ENCODE data around the gene SCAF4. TPM values are rescaled to one million over a fixed set of nuclear protein-coding genes. Genes with fewer than 3 reads are reported as not detected.

Gene SCAF4
- total and polyA plus RNA-seq, 2 donors (not counting 1 experiment from before 2014, with no cell fraction given) = 42.3 to 110 TPM

DNA sequence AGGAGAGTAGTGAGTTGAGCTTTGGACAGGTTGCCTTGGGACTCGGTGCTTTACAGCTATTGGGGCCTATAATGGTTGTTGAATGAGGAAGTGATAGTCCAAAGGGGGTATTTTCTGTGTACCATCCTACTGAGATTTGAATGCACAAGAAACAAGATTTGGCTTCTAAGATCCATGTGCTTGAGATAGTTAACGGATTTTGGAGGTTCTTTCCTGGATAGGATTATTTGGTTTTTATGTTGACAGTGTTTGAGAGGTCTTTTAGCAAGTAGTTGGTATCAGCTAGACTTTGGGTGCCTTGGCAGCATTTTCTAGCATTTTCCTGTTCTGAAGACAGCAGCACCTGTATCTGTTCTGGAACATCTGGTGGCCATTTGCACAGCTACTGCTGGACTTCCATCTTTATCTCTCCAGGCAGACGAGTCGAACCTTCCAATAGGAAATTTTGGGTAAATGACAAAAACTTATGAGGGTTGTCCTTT lies 3.6 kb upstream of the SCAF4 start:
- Histone ChIP-seq H3K4me3 (ENCODE audit: control extremely low read depth in 1 of 5, extremely low read depth in 1 of 5, insufficient read depth in 1 of 5, low read depth in 2 of 5, low read length in 4 of 5) (no peak overlapping the region), H3K4me2 (replicated peaks; ENCODE audit: low read depth, low read length, poor library complexity, severe bottlenecking) (peak overlapping the region; percentile 52), H3K36me3 (replicated peaks in 1 of 2; ENCODE audit: control extremely low read depth in 1 of 2, control insufficient read depth in 1 of 2, extremely low read depth in 1 of 2, insufficient read depth in 2 of 2, low read length in 1 of 2) (no peaks in the 10 kb centered on the region), H4K20me1 (ENCODE audit: control insufficient read depth, insufficient read depth, low read length, poor library complexity, severe bottlenecking) (peaks cover 10% of the 10 kb centered on the region), H3K4me1 (ENCODE audit: control insufficient read depth in 2 of 2, insufficient read depth in 2 of 2, low read length in 2 of 2) (peaks cover 43 to 45% of the 10 kb centered on the region in 2 donors), H3K9ac (ENCODE audit: low read length) (no peak overlapping the region), H2AFZ (ENCODE audit: insufficient read depth, low read depth, low read length, poor library complexity, severe bottlenecking) (peak overlapping the region; percentile 57), H3K9me3 (ENCODE audit: control extremely low read depth in 1 of 3, control insufficient read depth in 2 of 3, insufficient read depth in 1 of 3, low read length in 2 of 3) (no peaks in the 10 kb centered on the region), H3K27me3 (replicated peaks in 1 of 4; ENCODE audit: control extremely low read depth in 1 of 4, control insufficient read depth in 3 of 4, insufficient read depth in 4 of 4, low read length in 3 of 4) (no peaks in the 10 kb centered on the region), H3K27ac (ENCODE audit: low read length in 2 of 2) (peak overlapping the region; percentile 22 to 58), H3K79me2 (ENCODE audit: control insufficient read depth, insufficient read depth, low read length) (peaks cover 40% of the 10 kb centered on the region)
- TF ChIP-seq, protein P1, sequence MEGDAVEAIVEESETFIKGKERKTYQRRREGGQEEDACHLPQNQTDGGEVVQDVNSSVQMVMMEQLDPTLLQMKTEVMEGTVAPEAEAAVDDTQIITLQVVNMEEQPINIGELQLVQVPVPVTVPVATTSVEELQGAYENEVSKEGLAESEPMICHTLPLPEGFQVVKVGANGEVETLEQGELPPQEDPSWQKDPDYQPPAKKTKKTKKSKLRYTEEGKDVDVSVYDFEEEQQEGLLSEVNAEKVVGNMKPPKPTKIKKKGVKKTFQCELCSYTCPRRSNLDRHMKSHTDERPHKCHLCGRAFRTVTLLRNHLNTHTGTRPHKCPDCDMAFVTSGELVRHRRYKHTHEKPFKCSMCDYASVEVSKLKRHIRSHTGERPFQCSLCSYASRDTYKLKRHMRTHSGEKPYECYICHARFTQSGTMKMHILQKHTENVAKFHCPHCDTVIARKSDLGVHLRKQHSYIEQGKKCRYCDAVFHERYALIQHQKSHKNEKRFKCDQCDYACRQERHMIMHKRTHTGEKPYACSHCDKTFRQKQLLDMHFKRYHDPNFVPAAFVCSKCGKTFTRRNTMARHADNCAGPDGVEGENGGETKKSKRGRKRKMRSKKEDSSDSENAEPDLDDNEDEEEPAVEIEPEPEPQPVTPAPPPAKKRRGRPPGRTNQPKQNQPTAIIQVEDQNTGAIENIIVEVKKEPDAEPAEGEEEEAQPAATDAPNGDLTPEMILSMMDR (IDR thresholded peaks at IDR 0.05) = no peak
- Mint-ChIP-seq H3K9me3 (ENCODE audit: insufficient read depth) (no peaks in the 10 kb centered on the region), H3K27ac (peak overlapping the region; percentile 90), H3K4me3 (peak overlapping the region; percentile 68), H3K4me1 (peaks cover 29% of the 10 kb centered on the region), H3K27me3 (no peaks in the 10 kb centered on the region)
- DNase-seq (peak; percentile 62), ATAC-seq (ENCODE audit: low read depth) (no peak)
- intact Hi-C loops (cut with micrococcal nuclease) = no loop called here
- ChIA-PET POLR2A (interaction anchor here (0.6 kb wide), 1 partner anchor 18 kb away, joined by 4 read pairs; no protein-coding TSS in a partner anchor), CTCF (interaction anchor here (0.6 to 1.3 kb wide), 3 partner anchors 34 to 45 kb away, joined by 4 to 9 read pairs (median 5); no protein-coding TSS in a partner anchor)
- WGBS (ENCODE audit: insufficient coverage) = 40% methylated on average over 2 of the region's 4 CpGs

DNA sequence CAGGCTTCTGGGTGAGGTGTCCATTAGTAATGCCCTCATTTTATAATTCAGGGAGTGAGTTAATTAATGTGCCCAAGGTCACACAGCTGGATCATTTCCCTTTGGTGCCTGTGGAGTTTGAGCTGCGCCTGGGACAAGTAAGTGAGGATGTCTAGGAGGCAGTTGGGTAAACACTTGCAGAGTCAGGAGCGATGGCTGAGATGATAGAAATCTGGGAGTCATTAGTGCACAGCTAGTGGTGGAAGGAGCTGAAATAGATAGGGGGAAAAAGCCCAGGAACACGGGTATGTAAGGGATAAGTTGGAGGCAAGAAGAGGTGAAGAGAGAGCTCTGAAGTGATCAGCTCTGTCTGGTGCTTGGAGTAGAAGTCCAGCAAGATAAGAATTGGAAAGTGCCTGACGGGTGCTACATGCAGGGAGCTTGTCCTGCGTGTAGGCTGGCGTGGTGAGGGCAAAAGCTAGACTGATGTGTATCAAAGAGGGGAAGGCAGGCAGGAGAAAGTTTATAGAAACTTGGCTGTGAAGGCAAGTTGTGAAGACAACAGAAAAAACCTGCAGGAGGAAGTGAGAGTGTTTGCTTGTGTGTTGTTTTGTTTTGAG lies 1.7 kb upstream of the SCAF4 start:
- intact Hi-C loops (cut with micrococcal nuclease) = loop anchor here (2.0 to 5.0 kb wide), 4 partner anchors 544 to 1039 kb away; partner anchors contain the start of genes CFAP298, MIS18A, PAXBP1 and URB1
- H3K36me3 ChIP-seq (replicated peaks in 1 of 2; ENCODE audit: control extremely low read depth in 1 of 2, control insufficient read depth in 1 of 2, extremely low read depth in 1 of 2, insufficient read depth in 2 of 2, low read length in 1 of 2) = peaks cover 0 to 9% of the 10 kb centered on the region in 2 experiments
- TF ChIP-seq EZH2 (IDR thresholded peaks at IDR 0.05; ENCODE audit: borderline replicate concordance, insufficient read depth, low read depth, low read length, poor library complexity, severe bottlenecking) = no peak
- TF ChIP-seq, protein P1 (IDR thresholded peaks at IDR 0.05) = no peak
- H3K4me1 ChIP-seq (ENCODE audit: control insufficient read depth in 2 of 2, insufficient read depth in 2 of 2, low read length in 2 of 2) = peaks cover 58 to 59% of the 10 kb centered on the region in 2 donors
- H4K20me1 ChIP-seq (ENCODE audit: control insufficient read depth, insufficient read depth, low read length, poor library complexity, severe bottlenecking) = peaks cover 29% of the 10 kb centered on the region
- H2AFZ ChIP-seq (ENCODE audit: insufficient read depth, low read depth, low read length, poor library complexity, severe bottlenecking) = peak overlapping the region; percentile 86
- Mint-ChIP-seq H3K4me3 (no peak overlapping the region), H3K4me1 (peaks cover 28% of the 10 kb centered on the region), H3K27ac (no peak overlapping the region), H3K27me3 (no peaks in the 10 kb centered on the region), H3K9me3 (ENCODE audit: insufficient read depth) (no peaks in the 10 kb centered on the region)
- DNase-seq (peak; percentile 36), ATAC-seq (ENCODE audit: low read depth) (no peak)
- no peaks in the 10 kb centered on the region for H3K27me3 ChIP-seq (replicated peaks in 1 of 4; ENCODE audit: control extremely low read depth in 1 of 4, control insufficient read depth in 3 of 4, insufficient read depth in 4 of 4, low read length in 3 of 4)
- H3K9me3 ChIP-seq (ENCODE audit: control extremely low read depth in 1 of 3, control insufficient read depth in 2 of 3, insufficient read depth in 1 of 3, low read length in 2 of 3) = no peaks in the 10 kb centered on the region
- H3K4me3 ChIP-seq (ENCODE audit: control extremely low read depth in 1 of 5, extremely low read depth in 1 of 5, insufficient read depth in 1 of 5, low read depth in 2 of 5, low read length in 4 of 5) = peak overlapping the region in 4 of 5 experiments; percentile 58 to 76 (median 70)
- CTCF ChIA-PET = interaction anchor here (0.8 to 1.1 kb wide), 3 partner anchors 12 to 48 kb away, joined by 3 to 5 read pairs (median 3); no protein-coding TSS in a partner anchor
- peak overlapping the region; percentile 75 to 84 for H3K27ac ChIP-seq (ENCODE audit: low read length in 2 of 2)
- 45% methylated on average over 6 of the region's 6 CpGs for WGBS (ENCODE audit: insufficient coverage)
- peak overlapping the region; percentile 83 for H3K9ac ChIP-seq (ENCODE audit: low read length)
- H3K79me2 ChIP-seq (ENCODE audit: control insufficient read depth, insufficient read depth, low read length) = peaks cover 59% of the 10 kb centered on the region
- POLR2A ChIA-PET = interaction anchor here (0.6 to 1.1 kb wide), 4 partner anchors 39 to 1038 kb away, joined by 3 to 5 read pairs (median 4); partner anchors contain the start of gene PAXBP1
- H3K4me2 ChIP-seq (replicated peaks; ENCODE audit: low read depth, low read length, poor library complexity, severe bottlenecking) = peak overlapping the region; percentile 88
